Heart right ventricle (tissue), 16 donors: ENCODE data around the gene DLD. TPM values are rescaled to one million over a fixed set of nuclear protein-coding genes. Genes with fewer than 3 reads are reported as not detected.
"Not testable (repeated sequence)": the region's sequence is repeated elsewhere in the genome, so short reads cannot be mapped to it uniquely, and the experiment has no call there.

Experiments used
- ATAC-seq, 8 donors: fragments of 200-7000 bp; cut with Tn5 transposase; one replicate each; pipeline ENCODE4 v1.9.1; 2020; ENCODE audit warnings: mild to moderate bottlenecking in 8 of 8, moderate library complexity in 8 of 8, moderate number of reproducible peaks in 1 of 8
- DNase-seq, 2 donors: peaks; one replicate each; pipeline ENCODE4 v3.0.0-alpha.2; 2020
- H3K27ac ChIP-seq, 10 donors: fragments of 200-600 bp; sonication (generic) in 2 of 10; one replicate each; pipeline versions ENCODE4 v1.5.0 to v1.8.0; 2020 to 2022; ENCODE audit warnings: mild to moderate bottlenecking in 3 of 10
- H3K27me3 ChIP-seq, 7 donors: fragments of 200-600 bp; one replicate each; pipeline ENCODE4 v1.8.0; 2021 to 2022; ENCODE audit warnings: mild to moderate bottlenecking in 2 of 7
- H3K36me3 ChIP-seq, 9 donors: fragments of 200-600 bp; sonication (generic) in 1 of 9; one replicate each; pipeline versions ENCODE4 v1.5.0 to v1.8.0; 2020 to 2022; ENCODE audit warnings: mild to moderate bottlenecking in 2 of 9
- H3K4me1 ChIP-seq, 9 donors: fragments of 200-600 bp; sonication (generic) in 1 of 9; one replicate each; pipeline versions ENCODE4 v1.5.0 to v1.8.0; 2020 to 2022; ENCODE audit warnings: mild to moderate bottlenecking in 4 of 9
- H3K4me3 ChIP-seq, 10 donors: fragments of 200-600 bp; sonication (generic) in 2 of 10; one replicate each; pipeline versions ENCODE4 v1.5.0 to v1.8.0; 2020 to 2022; ENCODE audit warnings: mild to moderate bottlenecking in 7 of 10, moderate library complexity in 2 of 10
- H3K9me3 ChIP-seq, 11 donors: fragments of 200-600 bp in 10 of 11; sonication (generic) in 2 of 11; one replicate each; pipeline versions ENCODE4 v1.5.0 to v1.8.0; 2013 to 2022; ENCODE audit warnings: mild to moderate bottlenecking in 2 of 11, control low read depth in 1 of 11, moderate library complexity in 1 of 11
- CTCF ChIP-seq, 9 donors: fragments of 200-600 bp; sonication (generic) in 2 of 9; IDR thresholded peaks; one replicate each; pipeline versions ENCODE4 v1.5.0 to v1.8.0; 2021 to 2022; ENCODE audit warnings: antibody characterized with exemption in 9 of 9, mild to moderate bottlenecking in 5 of 9, moderate library complexity in 1 of 9
- WGBS, 2 donors: extraction: QIAGEN DNeasy Blood & Tissue Kit; methylation state at CpG; one replicate each; pipeline ENCODE4 v1.1.7; 2013; ENCODE audit warnings: inconsistent platforms in 1 of 2; 5-methylcytosine and 5-hydroxymethylcytosine counted together
- intact Hi-C, 10 donors: fragments of 100-400 bp; cut with DNase I; formaldehyde crosslinking; loops; one replicate each; pipeline versions ENCODE4 v1.11.1 to v1.14.2; 2022
- polyA plus RNA-seq, 2 donors: library from polyadenylated mRNA; stranded (reverse); fragments of 200-250 nt; gene quantifications; one replicate each; pipeline ENCODE4 v1.2.3, GENCODE V29; 2013
- total RNA-seq, 10 donors: library from RNA; stranded (reverse); fragmentation: NEBNext Ultra II Directional in 3 of 10; extraction: Animal tissue kit (Norgen Biotek cat#: 25700) in 3 of 10; gene quantifications; one replicate each; pipeline versions ENCODE4 v1.2.1 to v1.2.4, GENCODE V29; 2021 to 2023
- donor health status: Arrhythmogenic right ventricular cardiomyopathy.
- donor health status: ischemic (EF 13 %, LVEDD 7.1; RV severe dilation, severe dysfunction).
- donor health status: healthy with polysubstance abuse.
- donor health status: DM: no; HTN: yes; CAD: no.
- donor health status: DM: no; HTN: no; CAD: no.
- donor health status: ischemic (EF 25% LVEDD 6.9; RV normal size, moderate dysfunction).
- donor health status: ischemic (EF 25% LVEDD 5.7; RV mildly dilated, moderate dysfunction).
- donor health status: healthy.
- donor health status: DM: yes; HTN: yes; CAD: no.
- donor health status: Ischemic cardiomyopathy.
- donor health status: ischemic (EF 35%, LVEDD 5.7; RV mildly dilated, moderate dysfunction).
- donor health status: nonischemic (EF 11% LVEDD 7.7; RV severe dilation, severe dysfunction).
- donor health status: DM: yes; HTN: yes; CAD: no.
- donor health status: PGD.
- donor health status: ischemic (EF 29% LVEDD 5.4; RV normal size, mild dysfunction).
- donor health status: nonischemic (EF 23%, LVEDD 6.1; RV moderate dilation, normal function).

The DLD gene
- total and polyA plus RNA-seq, 12 donors: 41.6 to 402 (median 341) TPM

DNA sequence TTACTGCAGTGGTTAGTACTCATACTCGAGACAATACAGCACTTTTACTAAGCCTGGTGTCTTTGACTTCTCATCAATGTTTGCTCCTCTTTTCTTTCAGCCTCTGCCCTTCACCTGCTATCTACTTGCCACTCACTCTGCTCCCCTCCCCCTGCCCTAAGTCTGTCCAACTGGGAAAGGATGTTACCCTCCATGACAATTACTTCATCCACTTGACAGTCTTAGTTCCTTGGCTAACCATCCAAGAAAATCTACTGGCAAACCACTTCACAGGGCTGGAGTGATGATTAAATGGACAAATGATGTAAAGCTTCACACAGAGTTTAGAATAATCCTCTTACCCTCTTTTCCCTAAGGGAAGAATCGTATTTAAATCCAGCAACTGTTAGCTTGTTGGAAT lies 8.2 kb upstream of the DLD start:
- ATAC-seq (no peak), DNase-seq (no peak)
- Histone ChIP-seq H3K9me3 (no peaks in the 10 kb centered on the region), H3K27me3 (peaks cover 0 to 8% (median 0%) of the 10 kb centered on the region in 7 donors), H3K4me1 (peaks cover 0 to 3% (median 0%) of the 10 kb centered on the region in 9 donors), H3K4me3 (no peak overlapping the region), H3K36me3 (no peaks in the 10 kb centered on the region), H3K27ac (no peak overlapping the region)
- intact Hi-C loops: loop anchor here in 3 of 10 donors (10.0 kb wide), 1 partner anchor 262 kb away; no protein-coding TSS in a partner anchor
- no peak for TF ChIP-seq CTCF (IDR thresholded peaks at IDR 0.05)
- WGBS, 2 donors: 72 to 76% methylated on average over 2 of the region's 2 CpGs

- Histone ChIP-seq H3K9me3 (no peaks in the 10 kb centered on the region), H3K4me3 (no peak overlapping the region), H3K27ac (no peak overlapping the region), H3K27me3 (peaks cover 0 to 8% (median 0%) of the 10 kb centered on the region in 7 donors), H3K4me1 (peaks cover 0 to 1% (median 0%) of the 10 kb centered on the region in 9 donors), H3K36me3 (no peaks in the 10 kb centered on the region)
- DNase-seq: no peak
- TF ChIP-seq CTCF (IDR thresholded peaks at IDR 0.05): no peak
- intact Hi-C loops: loop anchor here in 3 of 10 donors (10.0 kb wide), 1 partner anchor 261 kb away; no protein-coding TSS in a partner anchor
- 70 to 75% methylated on average over 6 of the region's 6 CpGs for WGBS, 2 donors
- no peak for ATAC-seq
Measured at GRCh38 chr7:107884066-107884818, 6.7 kb upstream of the DLD start.

- intact Hi-C loops: loop anchor here in 3 of 10 donors (10.0 kb wide), 1 partner anchor 257 kb away; no protein-coding TSS in a partner anchor
- peaks cover 10 to 20% (median 17%) of the 10 kb centered on the region in 9 donors for H3K4me1 ChIP-seq
- ATAC-seq, H3K4me3 ChIP-seq, H3K36me3 ChIP-seq, H3K9me3 ChIP-seq, H3K27me3 ChIP-seq, DNase-seq, H3K27ac ChIP-seq: not testable (repeated sequence)
- 96 to 97% methylated on average over 22 of the region's 22 CpGs for WGBS, 2 donors
Measured at GRCh38 chr7:107887827-107888226, 3.2 kb upstream of the DLD start.

DNA sequence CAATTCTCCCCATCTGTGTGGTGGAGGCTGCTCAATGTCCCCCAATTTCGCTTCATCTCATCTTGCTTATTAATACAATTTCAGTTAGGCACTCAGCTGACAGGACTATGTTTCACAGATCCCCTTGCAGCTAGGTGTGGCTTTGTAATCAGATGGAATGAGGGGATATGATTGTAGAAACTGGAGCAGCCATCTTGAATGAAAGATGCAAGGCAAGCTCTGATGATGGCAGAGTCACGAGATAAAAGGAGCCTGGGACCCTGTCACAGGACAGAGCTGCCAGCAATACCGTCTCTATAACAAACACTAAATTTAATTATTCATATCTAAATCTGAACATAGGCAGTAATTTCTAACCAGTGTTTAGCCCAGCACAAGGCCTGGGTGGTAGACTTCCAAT lies 991 bp upstream of the DLD start:
- Histone ChIP-seq H3K36me3 (peaks cover 0 to 26% (median 4%) of the 10 kb centered on the region in 9 donors), H3K27me3 (peaks cover 0 to 2% (median 0%) of the 10 kb centered on the region in 7 donors), H3K4me1 (peaks cover 13 to 42% (median 37%) of the 10 kb centered on the region in 9 donors), H3K4me3 (peak overlapping the region in 1 of 10 donors; percentile 62), H3K9me3 (no peaks in the 10 kb centered on the region), H3K27ac (peak overlapping the region in 6 of 10 donors; percentile 89 to 97 (median 94))
- WGBS, 2 donors: 70 to 77% methylated on average over 3 of the region's 3 CpGs
- ATAC-seq (no peak), DNase-seq (no peak)
- intact Hi-C loops: loop anchor here in 7 of 10 donors (5.0 to 10.0 kb wide), 5 partner anchors 115 to 255 kb away; partner anchors contain the start of gene LAMB1 (in 1 of the 7)
- no peak for TF ChIP-seq CTCF (IDR thresholded peaks at IDR 0.05)
